DMS53 (cell line): ENCODE results near the gene GDPD5.
"Not testable (repeated sequence)": the region's sequence is repeated elsewhere in the genome, so short reads cannot be mapped to it uniquely, and the experiment has no call there.

Experiments
- DNase-seq: peaks from one replicate; lab custom pipeline; 2025; lab: John Stamatoyannopoulos, UW

GDPD5 gene

DNA sequence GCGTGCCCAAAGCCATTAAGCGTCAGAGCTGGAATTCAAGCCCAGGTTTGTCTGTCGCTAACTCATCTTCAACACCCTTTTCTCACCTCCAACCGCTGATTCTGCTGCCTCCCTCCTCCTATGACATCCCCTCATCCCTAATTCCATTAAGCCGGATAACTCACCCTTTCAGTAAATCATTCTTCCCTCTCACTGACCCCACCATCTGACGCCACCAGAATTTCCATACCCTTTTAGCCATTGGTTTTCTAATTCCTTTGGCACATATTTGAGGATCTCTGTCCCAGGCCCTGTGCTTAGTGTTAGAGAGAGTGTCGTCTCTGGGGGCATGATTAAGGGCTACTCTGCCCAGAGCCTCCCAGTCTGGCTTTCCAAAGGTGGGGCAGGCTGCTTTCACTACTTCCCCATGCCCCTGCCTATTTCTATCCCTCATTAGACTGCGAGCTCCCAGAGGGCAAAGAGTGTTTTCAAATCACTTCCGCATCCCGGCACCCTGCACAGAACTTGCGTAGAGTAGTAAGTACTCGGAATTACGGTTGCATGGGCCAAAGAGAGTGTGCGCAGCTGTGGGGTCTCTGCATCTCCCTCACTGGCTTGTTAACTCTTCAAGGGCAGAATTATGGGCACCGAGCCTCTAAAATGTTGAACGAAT, 96.6 kb downstream of the GDPD5 start:
- DNase-seq = no peak

DNA sequence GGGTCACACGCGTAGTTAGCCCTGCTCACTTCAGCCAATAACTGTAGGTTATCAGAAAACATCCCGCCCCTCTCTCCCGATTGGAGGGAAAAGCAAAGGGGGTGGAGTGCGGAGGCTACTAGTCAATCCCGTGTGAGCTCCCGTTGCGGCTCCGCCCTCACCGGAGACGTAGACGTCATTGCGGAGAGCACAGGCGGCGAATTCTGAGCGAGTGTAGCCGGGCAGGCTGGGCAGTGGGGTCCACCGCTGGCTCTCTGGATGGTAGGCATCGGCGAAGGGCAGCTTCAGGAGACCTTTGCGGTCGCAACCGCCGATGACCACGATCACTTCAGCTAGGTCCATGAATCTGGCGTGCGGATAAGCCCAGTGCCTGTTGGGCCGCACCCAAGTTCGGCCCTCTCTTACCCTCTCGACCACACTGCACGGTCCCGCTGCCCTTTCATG, 97.4 kb downstream of the GDPD5 start:
- peak; percentile 98 for DNase-seq

DNA sequence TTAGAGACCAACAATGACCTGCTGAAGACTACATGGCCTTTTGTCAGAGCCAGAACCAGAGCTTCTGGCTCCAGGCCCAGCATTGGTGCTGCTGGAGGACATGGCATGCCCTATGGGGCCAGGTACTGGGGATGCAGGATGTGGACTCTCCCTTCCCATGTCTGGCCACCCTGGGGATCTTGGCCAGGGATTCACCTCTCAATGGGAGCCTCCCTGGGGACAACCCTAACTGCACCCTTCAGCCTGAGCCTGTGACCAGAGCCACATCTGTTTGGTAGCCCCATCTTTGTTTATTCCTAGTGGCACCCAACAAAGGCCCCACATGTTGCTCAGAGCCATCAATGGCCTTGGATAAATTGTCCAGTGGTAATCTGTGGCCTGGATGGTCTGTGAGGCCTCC, 98.6 kb downstream of the GDPD5 start:
- DNase-seq = no peak

DNA sequence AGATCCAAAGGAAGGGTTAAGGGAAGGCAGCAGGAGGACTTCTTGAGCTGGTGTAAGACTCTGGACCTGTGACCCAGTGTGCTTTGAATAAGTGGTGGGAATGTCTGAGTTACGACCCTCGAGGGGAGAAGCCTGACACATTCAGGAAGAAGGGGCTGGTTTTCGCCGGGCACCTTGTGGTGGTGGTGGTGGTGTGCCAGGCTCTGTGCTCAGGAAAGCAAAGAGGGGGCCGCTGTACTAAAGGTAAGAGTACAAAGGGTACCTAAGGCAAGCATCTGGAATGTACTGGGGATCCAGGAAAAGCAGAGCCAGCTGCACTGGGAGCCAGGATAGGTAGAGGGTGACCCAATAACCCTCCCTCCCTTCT, 99.0 kb downstream of the GDPD5 start:
- no peak for DNase-seq

DNA sequence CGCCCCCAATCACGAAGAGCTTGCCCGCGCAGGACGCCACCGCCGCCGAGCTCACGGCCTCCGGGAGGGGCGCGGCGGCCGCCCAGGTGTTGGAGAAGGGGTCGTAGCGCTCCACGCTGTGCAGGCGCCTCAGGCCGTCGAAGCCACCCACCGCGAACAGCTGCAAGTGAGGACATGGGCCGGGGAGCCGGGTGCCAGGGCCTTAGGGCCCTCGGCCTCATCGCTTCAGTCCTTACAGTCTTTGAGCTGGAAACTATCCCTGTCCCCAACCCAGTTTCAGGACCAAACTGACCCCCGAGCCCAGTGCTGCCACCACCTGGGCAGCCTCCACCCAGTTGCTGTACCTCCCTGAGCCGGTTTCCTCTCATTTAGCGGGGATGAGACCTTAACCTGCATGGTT, 100.3 kb downstream of the GDPD5 start:
- peak; percentile 68 for DNase-seq

DNA sequence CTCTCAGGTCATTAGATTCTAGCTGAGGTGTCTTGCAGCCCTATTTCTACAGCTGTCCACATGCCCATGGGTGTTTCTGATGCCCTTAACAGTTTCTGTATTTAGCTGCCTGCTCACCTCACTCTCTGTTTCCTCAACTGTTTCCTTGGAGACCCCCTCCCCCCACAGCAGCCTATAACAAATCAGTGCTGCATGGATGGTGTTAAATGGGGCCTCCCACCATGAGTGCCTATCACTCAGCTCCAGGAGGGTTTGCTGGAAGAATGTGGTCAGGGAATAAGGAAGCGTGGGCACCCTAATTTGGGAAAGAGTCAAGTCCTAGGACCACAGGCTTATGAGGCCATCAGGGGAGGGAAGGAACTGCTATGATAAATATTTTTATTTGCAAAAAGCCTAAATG, 101.3 kb downstream of the GDPD5 start:
- peak; percentile 42 for DNase-seq

DNA sequence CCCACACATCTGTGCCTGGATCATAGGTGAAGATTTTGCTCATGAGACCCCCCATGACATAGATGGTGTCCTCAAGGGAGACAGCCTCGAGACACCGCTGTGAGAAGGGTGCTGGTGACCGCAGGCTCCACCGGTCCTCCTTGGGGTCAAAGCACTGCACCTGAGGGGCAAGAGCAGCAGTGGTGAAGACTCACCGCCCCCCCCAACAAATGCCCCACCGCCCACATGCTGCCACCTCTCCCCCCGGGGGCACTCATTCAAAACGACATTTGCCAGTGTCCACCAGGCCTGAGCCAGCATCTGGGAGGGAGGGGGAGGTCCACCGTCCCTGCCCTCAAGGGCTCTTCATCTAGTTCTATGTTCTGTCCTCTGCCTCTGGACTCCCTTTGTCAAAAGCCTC, 102.0 kb downstream of the GDPD5 start:
- DNase-seq = no peak

DNA sequence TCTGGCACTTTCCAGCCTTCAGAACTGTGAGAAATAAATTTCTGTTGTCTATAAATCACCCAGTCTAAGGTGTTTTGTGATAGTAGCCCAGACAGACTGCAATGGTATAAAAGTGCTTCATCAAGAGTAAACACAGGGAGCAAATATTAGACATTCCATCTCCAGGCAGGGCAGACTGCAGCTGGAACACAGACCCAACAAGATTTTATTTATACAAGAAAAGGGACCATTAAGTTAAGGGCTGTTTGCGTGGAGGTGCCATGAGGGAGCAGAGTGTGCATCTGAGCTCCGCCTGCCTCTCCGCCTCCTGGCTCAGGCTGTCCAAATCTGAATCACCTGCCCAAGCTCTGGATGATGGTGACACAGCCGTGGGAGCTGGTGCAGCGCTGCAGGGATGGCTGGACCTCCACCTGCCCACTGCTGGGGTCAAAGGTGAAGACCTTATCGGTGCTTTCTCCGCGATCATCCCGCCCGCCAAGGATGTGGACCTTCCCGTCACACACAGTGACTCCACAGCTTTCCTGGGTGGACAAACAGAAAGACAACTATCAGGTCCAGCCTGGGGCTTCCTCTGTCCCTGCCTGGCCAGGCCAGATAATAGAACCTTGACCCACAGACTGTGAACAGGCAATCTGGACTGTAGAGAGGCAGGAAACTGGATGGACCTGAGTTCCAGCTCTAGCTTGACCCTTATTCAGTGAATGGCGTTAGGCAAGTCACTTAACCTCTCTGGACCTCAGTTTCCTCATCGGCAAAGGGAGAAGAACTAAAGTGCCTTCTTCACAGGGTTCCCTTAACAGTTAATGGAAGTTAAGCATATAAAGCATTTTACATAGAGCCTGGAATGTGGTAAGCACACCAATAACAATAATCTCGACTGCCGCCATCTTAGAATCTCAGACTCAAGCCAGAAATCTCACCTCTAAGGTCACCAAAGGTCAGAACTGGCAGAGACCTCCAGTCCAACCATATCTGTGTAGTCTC, 103.2 kb downstream of the GDPD5 start:
- DNase-seq = peak; percentile 97

DNA sequence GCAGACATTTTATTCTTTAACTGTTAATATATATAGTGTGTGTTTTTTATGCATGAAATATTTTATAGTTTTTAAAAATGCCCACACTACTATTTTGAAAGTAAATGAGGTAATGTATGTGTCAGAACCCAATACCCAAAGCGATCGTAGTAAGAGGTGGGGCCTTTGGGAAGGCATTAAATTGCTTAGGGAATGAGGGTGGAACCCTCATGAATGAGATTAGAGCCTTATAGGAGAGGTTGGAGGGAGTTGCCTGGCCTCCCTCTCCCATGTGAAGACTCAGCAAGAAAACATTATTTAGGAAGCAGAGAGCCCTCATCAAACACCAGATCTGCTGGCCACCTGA, 103.9 kb downstream of the GDPD5 start:
- DNase-seq = no peak

DNA sequence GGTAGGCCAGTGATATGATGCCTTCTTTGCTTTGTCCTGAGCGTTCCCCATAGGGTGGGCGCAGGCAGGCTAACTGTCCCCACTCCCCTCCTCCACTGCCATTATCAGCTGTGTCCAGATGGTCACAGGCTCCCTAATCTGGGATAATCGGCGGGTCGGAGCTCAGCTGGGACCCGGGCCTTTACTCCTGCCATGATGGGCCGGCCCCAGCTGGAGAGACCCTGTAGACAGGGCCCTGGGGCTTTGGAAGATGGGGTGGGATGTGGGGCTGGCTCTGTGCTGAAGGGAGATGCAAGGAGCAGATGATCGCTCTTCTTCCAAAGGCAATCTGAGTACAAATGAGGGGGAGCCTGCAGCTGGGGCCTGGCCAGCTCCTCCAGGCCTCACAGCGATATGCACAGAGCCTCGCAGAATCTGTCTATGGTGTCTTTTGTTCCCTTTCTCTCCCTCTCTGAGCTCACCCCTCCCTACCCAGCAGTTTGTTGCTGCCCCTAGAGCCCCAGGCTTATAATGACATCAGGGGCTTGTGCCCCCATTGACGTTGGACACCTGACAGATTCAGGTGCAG, 104.6 kb downstream of the GDPD5 start:
- peak; percentile 58 for DNase-seq

DNA sequence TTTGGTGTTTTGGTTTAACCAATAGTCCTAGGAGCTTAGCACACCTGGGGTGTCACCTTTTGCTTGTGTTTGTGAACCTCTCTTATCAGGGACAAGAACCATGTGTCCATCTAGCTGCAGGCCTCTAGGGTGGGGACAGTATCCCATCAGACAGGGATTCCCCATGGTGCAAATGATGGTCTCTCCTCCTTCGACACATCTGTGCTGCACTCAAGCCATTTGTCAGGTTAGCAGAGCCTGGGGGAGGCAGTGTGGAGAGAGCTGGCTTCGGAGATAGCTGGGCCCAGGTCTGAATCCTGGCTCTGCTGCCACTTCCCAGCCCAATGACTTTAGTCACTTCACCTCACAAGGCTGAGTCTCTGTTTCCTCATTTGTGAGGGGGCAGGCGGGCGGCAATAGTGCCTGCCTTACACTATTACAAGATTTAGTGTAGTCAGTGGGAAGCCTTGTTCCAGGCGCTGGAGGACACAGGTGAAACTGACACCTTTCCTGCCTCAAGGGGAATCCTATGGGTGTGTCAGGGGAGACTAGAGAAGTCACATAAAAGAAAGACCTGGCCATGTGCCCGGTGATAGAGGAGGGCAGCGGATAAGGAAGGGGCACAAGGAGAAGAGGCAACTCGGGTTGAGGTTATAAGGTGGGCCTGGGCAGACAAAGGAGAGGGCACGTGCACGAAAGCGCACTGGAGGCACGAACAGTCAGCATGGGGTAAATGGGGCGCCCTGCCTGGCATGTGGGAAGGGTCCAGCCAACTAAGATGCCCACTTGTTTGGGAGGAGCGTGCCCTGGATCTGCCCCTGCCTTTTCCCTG, 105.3 kb downstream of the GDPD5 start:
- peak; percentile 51 for DNase-seq

DNA sequence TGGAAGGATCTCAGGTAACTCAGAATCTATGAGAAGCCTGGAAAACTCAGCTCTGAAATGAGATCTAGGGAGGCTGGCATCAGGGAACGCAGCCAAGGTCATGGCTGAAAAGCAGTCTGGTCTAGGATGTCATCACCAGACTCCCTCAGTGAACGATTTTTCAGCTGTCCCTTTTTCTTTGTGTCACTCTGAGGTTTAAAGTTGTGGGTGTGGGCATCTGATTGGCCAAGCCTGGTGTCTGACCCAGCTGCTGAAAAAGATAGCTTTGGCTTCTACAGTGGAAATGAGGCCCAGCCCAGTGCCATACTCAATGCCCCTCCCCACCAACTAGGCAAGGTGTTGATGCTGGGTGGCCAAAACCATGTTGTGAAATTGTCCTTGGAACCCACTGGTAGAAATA, 111.9 kb downstream of the GDPD5 start:
- no peak for DNase-seq

DNA sequence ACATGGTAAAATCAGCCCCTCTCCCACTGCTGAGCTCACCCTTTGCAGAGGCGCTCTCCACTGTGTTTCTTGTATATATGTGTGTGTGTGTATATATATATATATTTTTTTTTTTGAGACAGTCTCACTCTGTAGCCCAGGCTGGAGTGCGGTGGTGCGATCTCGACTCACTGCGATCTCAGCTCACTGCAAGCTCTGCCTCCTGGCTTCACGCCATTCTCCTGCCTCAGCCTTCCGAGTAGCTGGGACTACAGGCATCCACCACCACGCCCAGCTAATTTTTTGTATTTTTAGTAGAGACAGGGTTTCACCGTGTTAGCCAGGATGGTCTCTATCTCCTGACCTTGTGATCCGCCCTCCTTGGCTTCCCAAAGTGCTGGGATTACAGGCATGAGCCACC, 112.6 kb downstream of the GDPD5 start:
- not testable (repeated sequence) for DNase-seq

DNA sequence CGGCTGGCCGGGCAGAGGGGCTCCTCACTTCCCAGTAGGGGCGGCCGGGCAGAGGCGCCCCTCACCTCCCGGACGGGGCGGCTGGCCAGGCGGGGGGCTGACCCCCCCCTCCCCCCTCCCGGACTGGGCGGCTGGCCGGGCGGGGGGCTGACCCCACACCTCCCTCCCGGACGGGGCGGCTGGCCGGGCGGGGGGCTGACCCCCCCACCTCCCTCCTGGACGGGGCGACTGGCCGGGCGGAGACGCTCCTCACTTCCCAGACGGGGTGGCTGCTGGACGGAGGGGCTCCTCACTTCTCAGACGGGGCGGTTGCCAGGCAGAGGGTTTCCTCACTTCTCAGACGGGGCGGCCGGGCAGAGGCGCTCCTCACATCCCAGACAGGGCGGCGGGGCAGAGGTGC, 115.8 kb downstream of the GDPD5 start:
- DNase-seq = not testable (repeated sequence)

DNA sequence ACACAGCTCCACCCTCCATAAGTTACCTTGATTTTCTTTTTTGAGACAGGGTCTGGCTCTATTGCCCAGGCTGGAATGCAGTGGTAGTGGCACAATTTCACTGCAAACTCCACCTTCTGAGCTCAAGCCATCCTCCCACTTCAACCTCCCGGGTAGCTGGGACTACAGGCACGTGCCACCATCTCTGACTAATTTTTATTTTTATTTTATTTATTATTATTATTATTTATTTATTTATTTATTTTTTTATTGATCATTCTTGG, 116.9 kb downstream of the GDPD5 start:
- no peak for DNase-seq

DNA sequence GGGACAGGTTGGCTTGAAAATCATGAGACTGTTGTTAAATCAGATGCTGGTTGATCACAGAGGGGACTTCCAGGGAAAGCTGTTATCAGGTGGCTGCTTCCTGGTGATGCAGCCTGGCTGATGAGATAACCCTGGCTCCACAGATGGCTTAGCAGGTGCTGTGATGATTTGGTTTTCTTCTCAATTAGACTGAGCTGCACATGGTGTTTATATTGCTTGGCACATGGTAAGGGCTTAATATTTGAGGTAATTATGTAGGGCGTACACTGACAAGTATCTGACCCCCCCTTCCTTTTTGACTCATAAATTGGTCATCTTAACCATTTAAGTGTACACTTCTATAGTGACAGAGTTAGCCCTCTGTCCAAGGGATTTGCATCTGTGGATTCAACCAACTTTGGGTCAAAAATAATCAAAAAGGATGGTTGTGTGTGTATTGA, 119.4 kb downstream of the GDPD5 start:
- peak; percentile 85 for DNase-seq

DNA sequence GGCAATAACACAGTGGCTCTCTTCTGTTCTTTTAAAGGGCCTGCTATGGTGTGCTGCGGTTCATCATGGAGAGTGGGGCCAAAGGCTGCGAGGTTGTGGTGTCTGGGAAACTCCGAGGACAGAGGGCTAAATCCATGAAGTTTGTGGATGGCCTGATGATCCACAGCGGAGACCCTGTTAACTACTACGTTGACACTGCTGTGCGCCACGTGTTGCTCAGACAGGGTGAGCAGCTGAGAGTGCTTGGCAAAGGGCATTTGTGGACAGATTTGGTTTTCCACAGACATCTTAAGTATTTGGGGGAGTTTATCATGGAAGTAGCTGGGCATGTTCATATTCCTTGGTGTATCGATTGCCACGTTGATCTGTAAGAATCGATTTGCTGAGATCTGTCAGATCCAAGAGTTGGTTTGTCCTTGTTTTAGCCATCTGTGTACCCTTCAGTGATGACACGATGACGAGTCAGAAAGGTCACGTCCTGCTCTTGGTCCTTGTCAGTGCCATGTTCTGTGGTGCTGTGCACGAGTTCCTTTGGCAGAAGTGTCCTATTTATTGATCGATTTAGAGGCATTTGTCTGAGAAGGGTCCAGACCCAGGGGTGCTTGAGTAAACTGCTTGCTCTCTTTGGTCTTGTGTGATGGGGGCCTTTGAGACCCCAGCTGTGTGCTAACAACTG, 121.6 kb downstream of the GDPD5 start:
- no peak for DNase-seq

DNA sequence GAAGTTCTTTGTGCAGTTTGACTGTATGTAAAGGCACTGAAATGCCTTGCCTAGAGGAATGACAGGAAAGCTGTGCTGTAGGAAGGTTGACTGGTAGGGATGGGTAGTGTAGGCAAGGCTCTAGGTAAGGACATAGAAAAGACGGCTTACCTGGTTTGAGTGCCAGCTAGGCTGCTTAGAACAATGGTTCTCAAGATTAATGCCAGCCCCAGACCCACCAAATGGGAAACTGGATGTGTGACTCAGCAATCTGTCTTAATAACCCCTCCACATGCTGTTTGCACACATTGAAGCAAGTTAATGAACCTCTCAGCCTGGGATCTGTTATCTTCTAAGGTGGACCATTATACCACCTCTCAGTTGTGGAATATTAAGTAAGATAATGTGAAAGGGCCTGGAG, 122.7 kb downstream of the GDPD5 start:
- no peak for DNase-seq

DNA sequence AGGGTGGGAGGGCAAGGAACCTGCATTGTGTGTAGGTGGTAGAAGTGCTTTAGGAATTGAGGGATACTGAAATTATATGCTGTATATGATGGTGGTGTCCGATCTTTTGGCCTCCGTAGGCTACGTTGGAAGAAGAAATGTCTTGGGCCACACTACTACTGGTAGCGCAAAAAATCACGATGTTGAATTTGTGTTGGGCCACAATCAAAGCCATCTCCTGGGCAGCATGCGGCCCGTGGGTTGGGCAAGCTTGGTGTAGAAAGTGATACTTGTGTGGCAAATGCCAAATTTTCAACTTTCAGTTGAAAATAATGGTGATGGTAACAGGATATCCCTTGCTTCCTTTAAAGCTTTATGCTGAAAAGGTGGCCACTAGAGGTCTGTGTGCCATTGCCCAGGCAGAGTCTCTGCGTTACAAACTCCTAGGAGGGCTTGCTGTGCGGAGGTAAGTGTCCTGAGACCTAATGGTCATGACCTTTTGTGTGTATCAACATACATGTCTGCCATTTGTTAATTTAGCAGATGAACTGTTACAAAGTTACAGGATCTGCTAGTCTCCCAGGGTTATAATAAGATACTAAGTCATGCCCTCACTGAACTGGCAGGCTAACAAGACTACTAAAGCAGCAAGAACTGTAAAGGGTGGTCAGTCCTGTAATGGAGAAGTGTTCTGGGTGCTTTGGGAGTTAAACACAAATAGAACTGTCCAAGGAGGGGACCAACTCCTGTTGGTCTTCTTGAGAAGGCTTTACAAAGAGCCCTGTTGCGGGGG, 123.6 kb downstream of the GDPD5 start:
- DNase-seq = no peak

DNA sequence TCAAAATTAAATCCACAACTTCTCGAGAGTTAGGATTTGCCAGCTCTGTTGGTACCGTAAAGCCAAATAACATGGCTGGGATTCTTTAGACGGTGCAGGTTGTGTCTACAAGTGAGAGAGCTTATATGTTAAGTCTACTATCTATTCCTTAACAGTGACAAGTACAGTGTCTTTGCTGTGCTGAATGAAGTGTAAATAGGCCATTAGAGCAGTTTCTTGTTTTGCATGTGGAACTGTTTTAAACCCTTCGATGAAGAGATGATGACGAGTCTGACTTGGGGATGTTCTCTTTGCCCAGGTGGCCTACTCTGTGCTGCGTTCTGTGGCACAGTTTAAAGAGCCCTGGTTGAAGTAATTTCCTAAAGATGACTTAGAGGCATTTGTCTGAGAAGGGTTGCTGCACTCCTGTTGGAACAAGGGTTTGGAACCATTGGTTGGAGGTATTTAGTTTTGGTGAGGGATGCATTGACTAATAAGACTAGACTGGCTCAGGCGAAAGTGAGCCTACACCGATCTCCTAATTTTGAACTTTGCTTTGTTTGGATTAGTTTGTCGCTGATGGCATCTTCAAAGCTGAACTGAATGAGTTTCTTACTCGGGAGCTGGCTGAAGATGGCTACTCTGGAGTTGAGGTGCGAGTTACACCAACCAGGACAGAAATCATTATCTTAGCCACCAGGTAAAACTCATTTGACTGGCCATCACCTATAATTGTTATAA, 125.4 kb downstream of the GDPD5 start:
- DNase-seq = peak; percentile 70
